DMS 273 (cell line): ENCODE data around the gene CBX2.

Source experiments
- DNase-seq: peaks from one replicate; lab custom pipeline; 2025; ENCODE audit not compliant: unreplicated experiment; lab: John Stamatoyannopoulos, UW

Gene CBX2

DNA sequence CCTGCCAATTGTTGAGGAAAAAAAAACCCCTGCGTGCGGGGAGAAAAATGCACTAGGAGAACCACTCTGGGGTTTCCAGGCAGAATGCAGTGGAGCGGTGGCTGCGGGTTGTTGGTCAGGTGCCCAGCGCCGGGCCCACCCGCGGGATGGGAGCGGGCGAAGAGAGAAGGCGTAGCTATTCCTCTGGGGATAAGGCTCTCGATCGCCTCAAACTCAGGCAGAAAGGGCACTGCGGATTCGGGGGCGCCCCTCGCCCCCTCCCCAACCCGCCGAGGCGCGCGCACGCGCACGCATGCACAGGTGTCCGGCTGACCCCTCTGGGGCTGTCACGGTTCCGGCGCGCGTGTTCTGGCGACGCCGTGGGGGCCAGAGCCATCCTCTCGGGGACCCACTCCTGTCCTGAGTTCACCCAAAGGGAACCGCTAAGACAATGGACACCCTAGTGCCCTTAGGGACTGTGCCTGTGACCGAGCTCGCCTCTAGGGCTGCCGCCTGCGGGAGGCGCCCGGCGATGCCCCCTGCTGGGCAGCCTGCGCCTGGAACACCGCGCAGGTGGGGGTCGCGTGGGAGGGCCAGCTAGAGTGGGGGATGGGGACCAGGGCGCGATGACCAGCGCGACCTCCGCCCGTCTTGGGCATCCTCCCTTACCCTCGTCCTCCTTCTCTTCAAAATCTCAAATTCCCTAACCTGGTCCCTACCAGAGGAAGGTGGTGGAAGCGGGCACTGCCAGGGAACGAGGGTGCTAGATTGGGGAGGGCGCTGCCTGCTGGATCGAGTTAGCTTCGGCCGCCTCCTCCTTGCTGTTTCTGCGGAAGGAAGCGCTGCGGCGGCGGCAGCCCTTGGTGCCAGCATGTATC is 33.3 kb downstream of the CBX2 start:
- DNase-seq: peak; percentile 88

DNA sequence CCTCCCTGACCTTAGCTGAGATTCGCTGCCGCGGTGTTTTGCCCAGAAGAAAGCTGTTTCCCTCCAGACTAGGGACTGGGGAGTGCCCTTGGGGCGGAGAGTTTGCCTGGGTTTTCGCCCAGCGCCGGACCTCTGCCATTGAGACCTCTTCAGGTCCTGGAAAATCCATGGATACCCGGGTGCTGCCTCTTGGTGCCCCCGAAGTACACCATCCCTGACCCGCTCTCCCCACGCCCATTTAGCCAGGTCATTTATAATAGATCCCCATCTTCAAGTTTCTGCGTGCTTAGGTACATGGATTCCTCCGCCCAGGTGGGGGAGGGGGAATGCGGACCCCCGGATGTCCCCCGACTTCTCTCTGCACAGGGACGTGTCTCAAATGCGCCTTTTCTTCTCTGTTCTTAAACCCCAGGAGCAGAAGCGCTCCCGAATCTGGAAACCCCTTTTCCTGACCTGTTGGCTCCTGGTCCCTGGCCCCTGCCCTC is 34.0 kb downstream of the CBX2 start:
- DNase-seq: no peak

DNA sequence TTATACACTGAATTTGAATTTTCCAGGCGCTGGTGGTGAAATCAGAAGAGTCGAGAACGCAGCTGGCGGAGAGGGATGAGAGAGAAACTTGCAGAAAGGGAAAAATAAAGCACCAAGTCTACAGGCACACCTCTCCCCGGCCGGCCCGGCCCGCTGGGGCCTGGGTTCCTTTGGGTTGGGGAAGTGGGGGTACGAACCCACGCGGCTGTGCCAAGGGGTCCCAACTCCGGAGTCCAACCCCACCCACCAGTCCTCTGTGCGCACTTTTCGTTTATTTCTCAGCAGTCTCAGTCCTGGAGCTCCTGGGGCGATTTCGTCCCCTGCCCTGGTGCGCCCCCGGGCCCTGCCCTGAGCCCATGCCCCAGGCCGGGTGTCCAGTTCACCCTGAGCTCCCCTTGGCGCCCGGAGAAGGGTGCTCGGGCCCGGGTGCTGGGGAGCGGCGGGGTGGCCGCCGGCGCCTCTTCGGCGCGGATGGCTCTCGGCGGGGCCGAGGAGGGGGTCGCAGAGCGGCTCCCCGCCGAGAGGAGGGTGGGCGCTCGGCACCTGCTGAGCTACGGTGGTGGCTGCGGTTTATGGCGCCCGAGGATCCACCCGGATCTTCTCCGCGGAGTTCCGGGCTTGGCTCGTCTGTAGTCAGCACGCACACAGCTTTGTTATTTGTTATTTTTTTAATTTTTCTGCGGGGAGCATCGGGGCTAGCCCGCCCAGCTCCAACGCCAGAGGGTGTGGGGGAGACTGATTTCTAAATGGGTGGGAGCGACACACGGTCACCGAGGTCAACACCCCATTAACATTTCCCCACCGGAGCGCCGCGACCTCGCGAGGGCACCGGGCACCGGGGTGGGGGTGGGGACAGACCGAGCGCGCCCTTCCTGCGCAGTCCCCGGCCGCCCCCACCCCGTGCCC is 34.7 kb downstream of the CBX2 start:
- DNase-seq: peak; percentile 46

DNA sequence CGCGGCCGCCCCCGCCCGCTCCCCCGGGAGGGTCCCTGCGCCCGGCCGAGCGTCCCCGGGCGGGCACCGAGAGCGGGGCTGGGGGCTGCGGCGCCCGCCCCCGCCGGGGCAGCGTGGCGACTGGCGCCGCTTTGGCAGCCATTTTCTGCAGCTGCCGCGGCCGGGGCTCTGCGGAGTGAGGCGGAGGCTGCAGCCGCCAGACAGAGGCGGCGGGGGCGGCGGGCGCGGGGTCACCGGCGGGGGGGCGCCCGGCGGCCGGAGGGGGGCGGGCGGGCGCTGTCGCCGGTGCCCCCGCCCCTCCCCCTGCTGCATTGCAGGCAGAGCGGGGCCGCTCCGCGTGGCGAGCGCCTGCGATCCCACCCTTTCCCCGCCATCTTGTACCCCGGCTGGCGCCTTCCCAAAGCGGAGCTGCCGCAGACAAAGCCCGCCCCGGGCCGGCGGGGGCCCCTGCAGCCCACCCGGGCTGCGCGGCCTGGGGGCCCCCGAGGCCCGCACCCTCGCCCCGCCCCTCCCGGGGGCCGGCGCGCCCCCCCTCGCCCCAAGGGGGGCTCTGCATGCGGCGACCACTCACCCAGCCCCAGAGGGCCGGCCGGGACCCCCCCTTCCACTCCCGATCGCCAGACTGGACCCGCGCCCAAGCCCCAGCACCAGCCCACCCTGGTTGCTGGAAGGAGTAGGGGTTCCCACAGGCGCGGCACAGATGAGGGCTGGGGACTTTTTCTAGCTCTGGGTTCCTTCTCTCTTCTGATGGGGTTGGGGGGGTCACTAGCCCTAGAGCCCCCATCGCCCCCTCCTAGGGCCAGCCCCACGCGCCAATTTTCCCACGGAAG is 35.6 kb downstream of the CBX2 start:
- DNase-seq: peak; percentile 78

DNA sequence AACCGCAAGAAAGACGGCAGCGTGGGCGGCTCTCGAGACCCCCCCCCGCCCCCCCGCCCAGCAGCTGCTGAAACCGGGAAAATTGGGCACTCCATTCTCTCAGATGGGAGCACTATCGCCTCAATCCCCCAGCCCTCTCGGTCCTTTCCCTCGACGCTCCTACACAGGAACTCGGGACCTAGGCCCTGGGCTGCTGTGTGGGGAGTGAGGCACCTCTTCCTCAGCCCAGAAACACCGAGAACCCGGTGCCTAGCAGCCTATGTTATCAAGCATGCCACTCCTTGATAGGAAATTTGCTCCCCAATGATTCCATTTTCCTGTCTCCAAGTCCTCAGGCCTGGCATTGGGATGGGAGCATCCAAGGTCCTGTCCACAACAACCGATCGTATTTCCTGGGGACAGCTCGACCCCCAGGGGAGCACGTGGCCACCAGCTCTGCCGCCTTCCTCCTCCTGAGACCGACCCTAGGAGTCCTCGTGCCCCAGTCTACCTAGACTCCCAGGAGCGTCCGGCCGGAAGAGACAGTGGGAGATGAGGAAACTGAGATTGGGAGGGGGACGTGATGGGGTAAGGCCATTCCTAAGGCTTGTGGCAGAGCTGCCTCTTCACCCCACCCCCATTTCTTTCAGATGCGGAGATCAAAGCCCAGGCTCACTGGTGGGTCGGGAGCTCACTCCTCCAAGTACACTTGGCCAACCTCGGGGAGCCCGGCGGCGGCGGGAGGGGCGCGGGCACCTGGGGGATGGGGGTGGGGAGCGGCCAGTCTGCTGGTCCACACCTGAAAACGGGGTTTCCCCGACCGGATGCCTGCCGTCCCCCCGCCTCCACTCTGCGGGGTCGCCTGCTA is 36.4 kb downstream of the CBX2 start:
- DNase-seq: no peak

DNA sequence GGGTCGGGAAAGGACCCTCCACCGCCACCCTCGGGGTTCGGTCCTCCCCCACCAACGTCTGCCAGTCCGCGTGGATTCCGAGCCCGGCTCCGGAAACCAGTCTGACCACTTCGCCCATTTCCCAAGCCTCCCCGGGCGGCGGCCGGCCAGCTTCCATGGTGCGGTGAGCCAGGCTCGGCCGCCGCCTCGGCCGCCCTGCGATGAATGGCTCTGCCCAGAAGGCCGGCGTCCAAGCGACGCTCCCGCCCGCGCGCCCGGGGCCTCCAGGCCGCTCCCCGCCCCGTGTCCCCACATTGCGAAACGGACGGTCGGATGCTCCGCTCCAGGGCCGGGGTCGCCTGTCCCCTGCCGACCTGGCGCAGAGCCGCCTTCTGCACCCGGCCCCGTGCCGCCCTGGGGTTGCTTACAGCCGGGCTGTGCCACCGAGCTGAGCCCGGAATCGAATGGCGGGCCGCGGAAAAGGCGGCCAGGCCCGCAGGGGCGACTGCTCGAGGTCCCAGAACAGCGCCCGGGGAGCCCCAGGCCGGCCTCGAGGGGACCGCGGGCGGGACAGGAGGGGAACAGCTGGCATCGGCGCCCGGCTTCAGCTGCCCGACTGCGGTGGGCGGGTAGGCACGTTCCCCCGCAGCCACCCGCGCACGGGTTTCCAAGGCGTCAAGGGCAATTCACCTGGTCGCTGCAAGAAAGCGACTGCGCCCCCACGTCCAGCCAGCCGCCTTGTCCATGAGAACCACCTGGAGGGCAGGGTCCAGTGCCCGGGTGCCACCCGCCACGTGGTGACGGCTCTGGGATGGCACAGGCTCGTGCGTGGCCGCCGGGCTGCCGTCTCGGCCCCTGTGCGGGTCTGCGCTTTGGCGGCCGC is 37.3 kb downstream of the CBX2 start:
- no peak for DNase-seq

DNA sequence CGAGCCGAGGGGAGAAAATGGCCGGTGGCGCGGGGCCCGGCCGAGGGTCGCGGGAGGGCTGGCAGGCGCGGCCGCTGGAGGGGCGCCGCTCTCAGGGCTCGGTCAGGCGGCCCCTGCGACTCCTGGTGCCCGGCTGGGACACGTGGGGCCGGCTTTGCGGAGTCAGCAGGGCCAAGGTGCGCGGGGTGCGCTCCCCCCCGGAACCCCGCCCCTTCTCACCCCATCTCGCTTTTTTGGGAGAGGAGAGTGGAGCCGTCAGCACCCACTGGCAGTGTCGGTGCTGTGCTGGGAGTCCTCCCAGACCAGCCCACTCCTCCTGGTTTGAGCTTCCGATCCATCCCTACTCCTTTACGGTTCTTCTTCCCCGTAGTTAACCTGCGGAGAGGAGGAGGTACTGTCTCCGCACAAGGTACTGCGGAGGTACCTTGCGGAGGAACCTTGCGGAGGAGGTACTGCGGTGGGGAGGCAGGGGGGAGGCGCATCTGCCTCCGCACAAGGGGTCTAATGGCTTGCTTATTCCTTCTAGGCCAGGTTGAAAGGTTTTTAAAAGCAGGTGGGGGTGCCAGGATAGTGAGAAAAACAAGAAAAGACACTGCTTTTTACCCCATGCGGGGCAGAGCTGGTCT is 38.0 kb downstream of the CBX2 start:
- no peak for DNase-seq

DNA sequence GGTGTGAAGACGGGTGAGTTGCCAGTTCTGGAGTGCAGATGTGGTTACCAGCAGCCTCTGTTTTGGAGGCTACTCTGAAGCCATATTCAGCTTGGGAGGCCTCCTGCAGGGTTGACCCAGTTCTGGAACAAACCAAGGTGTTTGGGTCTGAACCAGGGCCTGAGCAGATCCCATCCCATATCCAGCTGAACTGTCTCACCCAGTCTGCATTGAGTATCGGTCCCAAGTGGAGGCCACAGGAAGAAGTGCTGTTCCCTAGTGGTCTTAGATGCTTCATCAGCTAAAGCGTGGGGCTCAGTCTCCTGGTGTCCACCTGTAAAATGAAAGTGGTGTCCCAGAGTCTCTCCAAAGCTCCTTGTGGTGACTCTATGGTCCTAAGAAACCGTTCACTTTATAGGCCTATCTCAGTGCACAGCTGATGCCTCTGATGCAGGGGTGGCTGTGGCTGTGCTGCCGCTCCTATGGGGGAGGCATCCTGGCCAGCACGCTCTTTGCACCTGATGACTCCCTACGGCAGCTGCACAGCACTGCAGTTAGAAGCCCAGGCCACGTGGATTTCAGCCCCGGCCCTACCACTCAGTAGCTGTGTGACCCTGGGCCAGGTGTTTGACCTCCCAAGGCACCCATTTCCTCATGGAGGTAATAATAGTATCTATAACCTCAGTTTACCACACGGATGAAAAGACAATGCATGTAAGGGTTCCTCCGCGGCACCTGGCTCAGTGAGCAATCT is 40.2 kb downstream of the CBX2 start:
- no peak for DNase-seq

DNA sequence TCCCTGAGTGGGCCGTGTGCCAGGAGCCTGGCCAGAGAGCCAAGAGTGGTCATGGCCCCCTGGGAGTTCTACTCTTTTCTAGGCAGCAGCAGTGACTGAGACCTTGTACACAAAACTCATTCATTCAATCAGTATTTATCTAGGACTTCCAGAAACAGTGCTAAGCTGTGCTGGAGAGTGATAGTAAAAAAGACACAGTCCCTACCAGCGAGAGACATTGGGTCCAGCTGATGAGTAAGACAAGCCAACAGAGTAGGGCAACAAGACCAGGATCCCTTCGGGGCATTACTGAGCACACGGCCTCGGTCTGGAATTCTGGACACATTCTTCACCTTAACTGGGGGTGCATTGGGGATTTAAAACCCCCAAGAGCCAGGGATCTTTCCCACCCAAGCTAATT is 41.1 kb downstream of the CBX2 start:
- DNase-seq: no peak

DNA sequence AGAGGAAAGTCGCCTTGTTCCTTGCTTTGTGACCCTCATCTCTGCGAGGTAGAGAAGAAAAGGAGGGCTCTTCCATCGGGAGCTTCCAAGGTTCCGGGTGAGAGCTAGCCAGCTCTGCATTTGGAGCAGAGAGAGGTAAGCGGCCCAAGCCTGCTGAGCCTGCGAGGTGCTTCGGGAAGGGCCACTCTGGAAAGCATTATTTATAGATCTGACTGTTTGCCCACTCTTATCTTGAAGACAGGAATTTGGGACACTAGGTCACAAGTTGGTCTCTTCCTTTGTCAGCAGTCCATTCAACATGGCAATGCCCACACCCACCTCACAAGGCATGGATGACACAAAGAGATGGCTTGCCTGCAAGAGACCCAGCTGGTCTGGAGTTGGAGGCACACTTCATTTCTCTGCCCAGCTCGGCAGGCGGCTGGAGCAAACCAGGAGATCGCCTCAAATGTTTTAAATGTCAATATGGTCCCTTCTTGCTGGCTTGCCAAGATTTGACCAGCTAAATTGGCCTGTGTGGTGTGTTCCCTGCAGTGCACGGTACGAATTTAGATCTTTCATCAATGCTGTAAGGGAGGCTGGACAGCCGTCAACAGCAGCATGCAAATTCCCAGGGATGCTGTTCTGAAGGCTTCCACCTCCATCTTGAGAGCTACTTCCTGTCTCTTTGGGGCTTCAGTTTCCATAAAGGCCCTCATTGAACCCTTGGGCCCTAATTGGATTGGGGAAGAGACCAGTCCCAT is 41.8 kb downstream of the CBX2 start:
- DNase-seq: no peak

DNA sequence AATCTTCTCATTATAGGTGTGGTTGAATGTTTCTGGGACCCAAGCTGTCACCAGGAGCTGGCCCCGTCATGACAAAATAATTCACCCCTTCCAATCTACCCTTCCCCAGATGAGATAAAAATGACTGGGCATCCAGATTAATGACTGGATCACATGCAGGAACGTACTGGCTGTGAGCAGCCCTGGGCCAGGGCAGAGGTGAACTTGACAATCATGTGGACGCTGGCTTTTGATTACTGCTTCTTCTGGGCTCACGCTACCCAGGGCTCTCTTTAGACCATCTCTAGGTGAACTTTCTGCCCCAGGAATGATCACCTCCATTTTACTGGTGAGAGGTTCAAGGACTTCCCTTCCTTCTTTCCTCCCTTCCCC is 43.0 kb downstream of the CBX2 start:
- no peak for DNase-seq

DNA sequence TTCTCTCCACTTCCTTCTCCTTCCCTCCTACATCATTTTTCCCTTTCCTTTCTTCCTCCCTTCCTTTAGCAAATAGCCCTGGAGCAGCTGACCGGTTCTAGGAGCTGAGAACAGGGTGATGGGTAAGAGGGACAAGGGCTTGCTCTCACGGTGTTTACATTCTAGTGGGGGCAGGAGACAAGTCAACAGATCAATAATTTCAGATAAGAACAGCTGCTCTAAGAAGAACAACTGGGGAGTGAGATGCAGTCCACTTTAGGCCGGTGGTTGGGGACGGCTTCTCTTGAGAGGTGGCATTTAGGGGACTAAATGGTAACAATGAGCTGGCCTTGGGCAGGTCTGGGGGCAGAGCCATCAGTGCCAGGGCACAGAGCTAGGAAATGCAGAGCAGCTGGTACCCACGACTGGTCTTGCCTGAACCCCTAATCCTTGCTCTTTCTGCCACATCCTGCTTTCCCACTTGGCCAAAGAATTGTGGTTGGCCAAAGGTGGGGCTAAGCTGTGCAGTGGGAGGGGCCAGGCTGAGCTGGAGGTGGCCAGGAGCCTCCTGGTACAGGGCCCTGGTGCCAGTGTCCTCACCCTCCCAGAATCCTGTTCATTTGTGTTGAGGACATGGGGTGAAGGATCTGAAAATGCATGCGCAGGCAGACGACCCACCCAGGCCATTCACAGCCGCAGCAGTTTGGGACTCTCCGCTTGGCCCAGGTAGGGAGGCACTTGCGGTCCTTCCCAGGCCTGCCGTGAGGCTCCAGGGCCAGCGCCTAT is 43.6 kb downstream of the CBX2 start:
- DNase-seq: no peak

DNA sequence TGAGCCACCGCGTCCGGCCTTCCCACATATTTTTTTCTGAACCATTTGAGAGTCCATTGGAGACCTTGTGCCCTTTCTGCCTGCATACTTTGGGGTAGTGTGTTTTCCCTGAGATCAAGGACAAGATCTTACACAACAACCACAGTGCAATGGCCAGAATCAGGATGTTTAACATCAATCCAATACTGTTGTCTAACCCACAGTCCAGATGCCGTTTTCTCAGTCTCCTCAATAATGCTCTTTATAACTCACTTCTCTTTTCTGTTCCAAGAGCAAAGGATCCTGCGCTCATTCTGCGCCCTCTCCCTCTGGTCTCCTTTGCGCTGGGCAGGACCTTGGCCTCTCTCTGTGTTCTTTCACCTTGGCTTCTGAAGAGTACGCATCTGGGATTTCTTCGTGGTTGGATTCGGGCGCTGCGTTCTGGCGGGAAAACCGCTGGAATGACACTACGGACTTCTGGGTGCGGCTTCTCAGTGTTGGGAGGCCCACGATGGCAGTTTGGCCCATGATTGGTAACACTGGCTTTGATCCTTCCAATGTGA is 44.7 kb downstream of the CBX2 start:
- no peak for DNase-seq

DNA sequence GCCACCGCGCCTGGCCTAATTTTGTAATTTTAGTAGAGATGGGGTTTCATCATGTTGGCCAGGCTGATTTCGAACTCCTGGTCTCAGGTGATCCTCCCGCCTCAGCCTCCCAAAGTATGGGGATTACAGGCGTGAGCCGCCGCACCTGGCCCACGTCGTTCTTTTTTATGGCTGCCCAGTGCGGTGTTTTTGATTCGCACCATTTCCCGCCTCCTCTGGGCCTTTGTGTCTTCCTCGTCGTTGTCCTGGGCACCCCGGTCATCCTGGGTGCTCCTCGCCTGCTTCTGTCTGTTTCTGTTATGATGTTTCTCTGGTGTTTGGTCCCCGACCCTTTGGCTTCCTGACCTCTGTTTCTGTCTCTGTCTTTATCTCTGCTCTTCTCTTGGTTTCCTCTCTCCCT is 46.3 kb downstream of the CBX2 start:
- DNase-seq: no peak

DNA sequence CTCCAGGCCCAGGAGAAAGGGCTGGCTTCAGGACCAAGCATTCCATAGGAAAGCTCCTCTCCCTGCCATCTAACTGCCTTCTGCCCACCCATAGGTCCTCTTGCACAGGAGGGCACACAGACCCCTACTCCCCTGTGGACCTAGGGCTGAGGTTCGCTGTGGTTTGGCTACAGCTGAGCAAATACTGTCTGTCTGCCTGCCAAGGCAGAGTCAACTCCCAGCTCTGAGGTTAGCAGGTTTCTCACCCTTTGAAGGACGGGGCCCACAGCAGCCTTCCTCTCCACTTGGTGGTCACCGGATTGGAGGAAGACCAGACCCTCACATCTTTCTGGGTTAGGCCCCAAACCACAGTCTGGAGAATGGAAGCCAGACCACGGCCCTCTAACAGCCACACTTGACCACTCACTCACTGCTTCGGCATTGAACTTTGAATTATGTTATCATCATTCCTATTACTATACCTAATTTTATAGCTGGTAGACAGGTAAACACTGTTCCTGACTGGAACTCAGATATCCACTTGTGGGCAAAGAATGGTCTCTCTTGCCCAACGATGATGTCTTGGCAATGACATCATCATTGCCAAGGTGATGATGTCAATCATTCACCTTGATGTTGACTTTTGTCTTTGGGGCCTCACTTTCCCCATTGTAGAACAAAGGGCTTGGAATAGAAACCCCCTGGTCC is 47.1 kb downstream of the CBX2 start:
- no peak for DNase-seq

DNA sequence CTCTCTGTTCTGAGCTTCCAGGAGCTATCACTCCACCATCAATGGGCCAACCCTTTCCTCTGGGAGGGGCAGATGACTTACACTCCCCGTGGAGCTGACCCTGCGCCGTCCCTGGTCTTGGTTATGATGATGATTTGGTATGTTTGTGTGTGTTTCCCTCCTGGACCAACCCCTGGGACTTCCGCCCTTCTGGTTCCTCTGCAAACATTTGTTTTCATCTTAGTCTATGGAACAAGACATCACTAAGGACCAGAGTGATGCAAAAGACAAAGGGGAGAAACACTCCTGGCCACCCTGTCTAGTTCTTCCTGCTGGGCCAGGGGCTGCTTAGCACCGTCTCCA is 47.6 kb downstream of the CBX2 start:
- no peak for DNase-seq
